Measurements from ENCODE around the gene RFC2.

RFC2 gene

DNA sequence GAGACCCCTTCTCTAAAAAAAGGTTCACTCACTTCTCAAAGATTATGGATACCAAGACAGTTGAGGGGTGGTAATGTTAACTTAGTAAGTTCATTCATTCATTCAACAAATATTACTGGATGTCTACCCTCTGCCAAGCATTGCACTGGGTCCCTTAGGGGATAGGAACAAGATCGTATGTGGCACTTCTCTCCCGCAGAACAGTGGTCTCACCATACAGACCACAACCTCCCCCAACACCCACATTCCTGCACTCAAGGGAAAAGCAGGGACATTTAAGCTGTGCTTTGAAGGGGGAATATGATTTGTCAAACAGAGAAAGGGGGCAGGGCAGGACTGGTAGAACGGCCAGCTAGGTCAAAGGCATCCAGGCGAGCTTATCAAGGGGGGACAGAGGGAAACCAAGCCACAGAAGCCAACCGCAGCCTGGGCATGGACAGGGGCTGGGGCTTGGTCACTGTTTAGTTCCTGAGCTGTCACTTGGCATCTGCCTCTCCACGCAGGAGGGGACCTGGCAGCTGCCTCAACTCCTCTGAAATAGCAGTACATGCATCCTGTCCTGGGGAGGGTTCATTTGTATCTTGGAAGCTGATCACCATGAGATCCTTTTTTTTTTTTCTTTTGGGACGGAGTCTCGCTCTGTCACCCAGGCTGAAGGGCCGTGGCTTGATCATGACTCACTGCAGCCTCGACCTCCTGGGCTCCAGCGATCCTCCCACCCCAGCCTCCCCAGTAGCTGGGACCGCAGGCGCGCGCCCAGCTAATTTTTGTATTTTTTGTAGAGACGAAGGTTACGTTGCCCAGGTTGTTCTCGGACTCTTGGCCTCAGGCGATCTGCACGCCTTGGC, 34.1 kb upstream of the RFC2 start:
- Mint-ChIP-seq H3K27ac (peak overlapping the region; percentile 33), H3K9me3 (no peaks in the 10 kb centered on the region), H3K27me3 (ENCODE audit: low read depth) (peaks cover 45% of the 10 kb centered on the region), H3K36me3 (ENCODE audit: low read depth) (no peaks in the 10 kb centered on the region), H3K4me1 (ENCODE audit: low read depth) (peaks cover 7% of the 10 kb centered on the region), H3K4me3 (peak overlapping the region; percentile 87)

- no peak overlapping the region for H3K4me3 Mint-ChIP-seq
- no peaks in the 10 kb centered on the region for H3K36me3 Mint-ChIP-seq (ENCODE audit: low read depth)
- no peak overlapping the region for H3K27ac Mint-ChIP-seq
- H3K4me1 Mint-ChIP-seq (ENCODE audit: low read depth): peaks cover 7% of the 10 kb centered on the region
- no peaks in the 10 kb centered on the region for H3K9me3 Mint-ChIP-seq
- peaks cover 41% of the 10 kb centered on the region for H3K27me3 Mint-ChIP-seq (ENCODE audit: low read depth)
Observed at GRCh38 chr7:74287303-74288033, 33.3 kb upstream of the RFC2 start.

DNA sequence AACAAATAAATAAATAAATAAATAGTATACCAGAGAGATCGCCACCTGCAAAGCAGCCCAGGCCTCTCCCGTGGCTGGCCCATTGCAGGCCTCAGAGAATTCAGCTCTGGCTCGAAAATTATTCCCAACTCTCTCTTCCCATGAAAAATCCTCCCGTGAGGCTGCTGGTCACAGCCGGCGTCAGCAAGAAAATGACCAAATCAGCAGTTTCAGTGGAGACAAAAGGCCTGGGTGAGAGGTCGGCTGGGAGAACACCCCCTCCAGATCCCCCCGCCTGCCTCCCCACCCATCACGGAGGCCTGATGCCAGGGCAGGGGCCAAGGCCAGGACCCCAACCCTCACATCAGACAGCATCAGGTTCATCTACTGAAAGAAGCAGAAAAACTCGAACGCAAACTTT, 31.9 kb upstream of the RFC2 start:
- Mint-ChIP-seq H3K27ac (no peak overlapping the region), H3K4me1 (ENCODE audit: low read depth) (peaks cover 7% of the 10 kb centered on the region), H3K4me3 (no peak overlapping the region), H3K27me3 (ENCODE audit: low read depth) (peaks cover 30% of the 10 kb centered on the region), H3K9me3 (no peaks in the 10 kb centered on the region), H3K36me3 (ENCODE audit: low read depth) (no peaks in the 10 kb centered on the region)

DNA sequence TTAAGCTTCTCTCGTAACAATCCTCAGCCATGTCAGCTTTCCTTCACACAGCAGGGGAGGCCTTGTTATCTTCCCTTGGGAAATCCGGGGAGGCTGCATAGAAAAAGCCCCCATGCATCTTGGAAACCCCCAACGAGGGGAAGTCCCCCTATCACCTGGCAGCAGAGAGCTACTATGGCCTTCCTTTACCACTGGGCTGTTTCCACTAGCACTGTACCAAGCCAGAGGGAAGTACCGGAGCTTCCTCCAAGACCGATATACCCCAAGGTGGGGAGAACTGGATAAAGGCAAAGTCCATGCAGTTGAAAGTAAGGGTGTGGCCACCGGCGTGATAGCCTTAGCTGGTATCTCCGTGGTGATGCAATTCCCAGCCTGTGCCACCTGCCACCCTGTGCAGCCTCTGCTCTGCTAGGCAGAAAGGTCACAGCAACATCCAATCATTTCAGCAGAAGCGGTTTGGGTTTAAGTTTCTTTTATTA, 30.6 kb upstream of the RFC2 start:
- Mint-ChIP-seq H3K4me3 (no peak overlapping the region), H3K36me3 (ENCODE audit: low read depth) (no peaks in the 10 kb centered on the region), H3K27me3 (ENCODE audit: low read depth) (peaks cover 23% of the 10 kb centered on the region), H3K4me1 (ENCODE audit: low read depth) (peaks cover 3% of the 10 kb centered on the region), H3K27ac (no peak overlapping the region), H3K9me3 (no peaks in the 10 kb centered on the region)

GRCh38 chr7:74283858-74284447, 29.8 kb upstream of the RFC2 start:
- Mint-ChIP-seq H3K27ac (no peak overlapping the region), H3K27me3 (ENCODE audit: low read depth) (peaks cover 21% of the 10 kb centered on the region), H3K9me3 (no peaks in the 10 kb centered on the region), H3K4me1 (ENCODE audit: low read depth) (peaks cover 2% of the 10 kb centered on the region), H3K36me3 (ENCODE audit: low read depth) (no peaks in the 10 kb centered on the region), H3K4me3 (no peak overlapping the region)

GRCh38 chr7:74282748-74283459, 28.7 kb upstream of the RFC2 start:
- H3K27ac Mint-ChIP-seq: no peak overlapping the region
- H3K27me3 Mint-ChIP-seq (ENCODE audit: low read depth): peaks cover 11% of the 10 kb centered on the region
- no peaks in the 10 kb centered on the region for H3K9me3 Mint-ChIP-seq
- no peaks in the 10 kb centered on the region for H3K36me3 Mint-ChIP-seq (ENCODE audit: low read depth)
- no peaks in the 10 kb centered on the region for H3K4me1 Mint-ChIP-seq (ENCODE audit: low read depth)
- H3K4me3 Mint-ChIP-seq: no peak overlapping the region

- Mint-ChIP-seq H3K27me3 (ENCODE audit: low read depth) (peaks cover 4% of the 10 kb centered on the region), H3K27ac (no peak overlapping the region), H3K36me3 (ENCODE audit: low read depth) (no peaks in the 10 kb centered on the region), H3K9me3 (no peaks in the 10 kb centered on the region), H3K4me3 (no peak overlapping the region), H3K4me1 (ENCODE audit: low read depth) (no peaks in the 10 kb centered on the region)
Observed at GRCh38 chr7:74280985-74281384, 26.8 kb upstream of the RFC2 start.

- H3K27me3 Mint-ChIP-seq (ENCODE audit: low read depth): no peaks in the 10 kb centered on the region
- no peaks in the 10 kb centered on the region for H3K36me3 Mint-ChIP-seq (ENCODE audit: low read depth)
- no peak overlapping the region for H3K27ac Mint-ChIP-seq
- H3K4me1 Mint-ChIP-seq (ENCODE audit: low read depth): no peaks in the 10 kb centered on the region
- no peaks in the 10 kb centered on the region for H3K9me3 Mint-ChIP-seq
- no peak overlapping the region for H3K4me3 Mint-ChIP-seq
Observed at GRCh38 chr7:74277636-74278035, 23.4 kb upstream of the RFC2 start.

DNA sequence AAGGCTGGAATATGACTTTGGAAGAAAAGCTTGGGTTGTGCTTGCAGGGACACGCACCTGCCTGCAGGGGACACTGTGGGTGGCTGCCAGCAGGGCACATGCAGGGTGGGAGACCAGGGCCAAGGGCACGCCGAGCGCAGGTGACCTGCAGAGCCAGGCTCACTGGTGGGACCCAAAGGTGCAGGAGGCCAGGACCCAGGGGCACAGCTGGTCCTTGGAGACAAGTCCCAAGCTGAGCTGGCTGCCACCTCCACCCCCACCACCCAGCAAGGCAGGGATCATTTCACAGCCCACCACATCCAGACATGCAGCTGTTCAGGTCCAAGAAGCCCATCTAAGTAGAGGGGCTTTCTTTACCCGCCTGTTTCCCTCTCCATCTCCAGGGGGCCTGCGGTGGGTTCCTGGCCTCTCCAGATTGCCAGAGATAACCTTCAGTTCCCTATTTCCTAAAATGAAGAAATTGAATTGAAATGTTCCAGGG, 21.2 kb upstream of the RFC2 start:
- Mint-ChIP-seq H3K4me3 (no peak overlapping the region), H3K9me3 (no peaks in the 10 kb centered on the region), H3K4me1 (ENCODE audit: low read depth) (peaks cover 9% of the 10 kb centered on the region), H3K27ac (no peak overlapping the region), H3K36me3 (ENCODE audit: low read depth) (no peaks in the 10 kb centered on the region), H3K27me3 (ENCODE audit: low read depth) (peaks cover 3% of the 10 kb centered on the region)

- Mint-ChIP-seq H3K4me3 (no peak overlapping the region), H3K36me3 (ENCODE audit: low read depth) (no peaks in the 10 kb centered on the region), H3K27ac (no peak overlapping the region), H3K9me3 (no peaks in the 10 kb centered on the region), H3K4me1 (ENCODE audit: low read depth) (peaks cover 9% of the 10 kb centered on the region), H3K27me3 (ENCODE audit: low read depth) (peaks cover 7% of the 10 kb centered on the region)
Observed at GRCh38 chr7:74272305-74273038, 18.3 kb upstream of the RFC2 start.

GRCh38 chr7:74271742-74272141, 17.5 kb upstream of the RFC2 start:
- no peaks in the 10 kb centered on the region for H3K9me3 Mint-ChIP-seq
- H3K27me3 Mint-ChIP-seq (ENCODE audit: low read depth): peaks cover 7% of the 10 kb centered on the region
- H3K36me3 Mint-ChIP-seq (ENCODE audit: low read depth): no peaks in the 10 kb centered on the region
- H3K27ac Mint-ChIP-seq: peak overlapping the region; percentile 10
- peaks cover 9% of the 10 kb centered on the region for H3K4me1 Mint-ChIP-seq (ENCODE audit: low read depth)
- H3K4me3 Mint-ChIP-seq: peak overlapping the region; percentile 53

GRCh38 chr7:74269757-74270277, 15.6 kb upstream of the RFC2 start:
- no peak overlapping the region for H3K27ac Mint-ChIP-seq
- H3K9me3 Mint-ChIP-seq: no peaks in the 10 kb centered on the region
- no peaks in the 10 kb centered on the region for H3K36me3 Mint-ChIP-seq (ENCODE audit: low read depth)
- H3K4me3 Mint-ChIP-seq: peak overlapping the region; percentile 81
- H3K27me3 Mint-ChIP-seq (ENCODE audit: low read depth): peaks cover 12% of the 10 kb centered on the region
- H3K4me1 Mint-ChIP-seq (ENCODE audit: low read depth): peaks cover 9% of the 10 kb centered on the region

DNA sequence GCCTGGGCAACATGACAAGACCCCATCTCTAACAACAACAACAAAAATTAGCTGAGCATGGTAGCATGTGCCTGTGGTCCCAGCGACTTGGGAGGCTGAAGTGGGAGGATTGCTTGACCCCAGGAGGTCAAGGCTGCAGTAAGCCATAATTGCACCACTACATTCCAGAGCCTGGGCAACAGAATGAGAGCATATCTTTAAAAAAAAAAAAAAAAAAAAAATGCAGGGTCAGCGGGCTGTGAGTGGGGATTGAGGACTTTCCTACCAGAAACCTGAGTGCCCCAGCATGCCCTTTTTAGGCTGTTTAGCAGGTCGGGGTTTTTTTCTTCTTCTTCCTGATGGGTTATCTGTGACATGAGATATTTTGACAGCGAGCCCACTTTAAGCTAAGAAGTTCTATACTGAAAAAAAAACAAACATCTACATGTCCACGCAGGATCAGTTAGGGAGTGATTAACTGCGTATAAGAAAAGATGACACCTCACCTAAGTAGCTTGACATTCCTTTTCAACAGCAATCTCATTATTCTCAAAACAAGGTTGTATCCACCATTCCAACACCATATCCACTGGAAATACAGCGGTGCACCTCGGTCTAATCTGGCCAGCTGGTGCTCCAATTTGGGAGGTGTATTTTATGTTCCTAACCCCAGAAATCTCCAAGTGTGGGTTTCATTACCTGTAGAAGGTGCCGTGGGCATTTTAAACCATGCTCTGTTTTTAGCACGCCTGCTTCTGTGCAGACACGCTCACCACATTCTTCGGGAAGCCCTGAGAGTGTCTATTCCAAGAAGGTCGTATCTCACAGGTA, 13.8 kb upstream of the RFC2 start:
- Mint-ChIP-seq H3K27ac (no peak overlapping the region), H3K27me3 (ENCODE audit: low read depth) (peaks cover 12% of the 10 kb centered on the region), H3K4me3 (no peak overlapping the region), H3K9me3 (no peaks in the 10 kb centered on the region), H3K36me3 (ENCODE audit: low read depth) (no peaks in the 10 kb centered on the region), H3K4me1 (ENCODE audit: low read depth) (peaks cover 9% of the 10 kb centered on the region)

Data from T-helper 1 cell treated with Interleukin-12 subunit alpha and Interleukin-12 subunit beta and Interleukin-4 antibody, amounts not matched to agents 30 μg/mL and 1 μg/mL, for 36 hours (primary cell).